BLaER1 treated with 17β-estradiol and CSF1 and Interleukin-3, amounts not matched to agents 10 nM and 100 nM (cell line): ENCODE results near the gene HSD11B2.
A peak's percentile ranks its signal among the peaks of the same experiment; 100 is the strongest.

Source experiments
- H3K27ac ChIP-seq, 11 experiments: shearing (Covaris generic); formaldehyde crosslinking; 2 replicates each; pipeline ENCODE4 v1.8.1; 2022
- H3K27me3 ChIP-seq, 11 experiments: shearing (Covaris generic); formaldehyde crosslinking; 2 replicates each; pipeline ENCODE4 v1.8.1; 2022
- H3K36me3 ChIP-seq, 11 experiments: shearing (Covaris generic); formaldehyde crosslinking; 2 replicates each; pipeline ENCODE4 v1.8.1; 2022
- H3K4me1 ChIP-seq, 10 experiments: shearing (Covaris generic); formaldehyde crosslinking; 2 replicates each; pipeline ENCODE4 v1.8.1; 2022
- H3K4me2 ChIP-seq, 11 experiments: shearing (Covaris generic); formaldehyde crosslinking; 2 replicates each; pipeline ENCODE4 v1.8.1; 2022
- H3K4me3 ChIP-seq, 10 experiments: shearing (Covaris generic); formaldehyde crosslinking; 2 replicates each; pipeline ENCODE4 v1.8.1; 2022
- H3K9ac ChIP-seq, 11 experiments: shearing (Covaris generic); formaldehyde crosslinking; 2 replicates each; pipeline ENCODE4 v1.8.1; 2022
- H3K9me3 ChIP-seq, 11 experiments: shearing (Covaris generic); formaldehyde crosslinking; replicated peaks in 1 of 11; 2 replicates each; pipeline ENCODE4 v1.8.1; 2022
- H4K20me1 ChIP-seq, 11 experiments: shearing (Covaris generic); formaldehyde crosslinking; 2 replicates each; pipeline ENCODE4 v1.8.1; 2022
- Cebpa-rat ChIP-seq, 11 experiments: shearing (Covaris generic); IDR thresholded peaks; 2 replicates each; pipeline ENCODE4 v1.8.1; 2022

Gene HSD11B2

GRCh38 chr16:67398546-67399217, 32.2 kb upstream of the HSD11B2 start:
- no peaks in the 10 kb centered on the region for H3K36me3 ChIP-seq
- no peak overlapping the region for H3K9ac ChIP-seq
- no peak for TF ChIP-seq Cebpa-rat (IDR thresholded peaks at IDR 0.05)
- H3K27ac ChIP-seq: no peak overlapping the region
- peaks cover 21 to 46% (median 33%) of the 10 kb centered on the region in 10 experiments for H3K4me1 ChIP-seq
- H3K4me3 ChIP-seq: no peak overlapping the region
- peaks cover 29 to 38% (median 34%) of the 10 kb centered on the region in 11 experiments for H3K27me3 ChIP-seq
- no peaks in the 10 kb centered on the region for H3K9me3 ChIP-seq
- H4K20me1 ChIP-seq: peaks cover 11 to 36% (median 20%) of the 10 kb centered on the region in 11 experiments; a peak in 17 of 22 replicates
- H3K4me2 ChIP-seq: no peak overlapping the region

- Histone ChIP-seq H3K36me3 (no peaks in the 10 kb centered on the region), H3K27me3 (peaks cover 23 to 32% (median 28%) of the 10 kb centered on the region in 11 experiments), H3K4me2 (peak overlapping the region in 4 of 11 experiments; percentile 8 to 21 (median 12); a peak in 2 of 22 replicates), H3K4me3 (no peak overlapping the region), H3K4me1 (peaks cover 20 to 46% (median 33%) of the 10 kb centered on the region in 10 experiments), H3K27ac (no peak overlapping the region), H4K20me1 (peaks cover 11 to 30% (median 16%) of the 10 kb centered on the region in 11 experiments; a peak in 17 of 22 replicates), H3K9me3 (no peaks in the 10 kb centered on the region), H3K9ac (no peak overlapping the region)
- TF ChIP-seq Cebpa-rat (IDR thresholded peaks at IDR 0.05): no peak
Observed at GRCh38 chr16:67399218-67399733, 31.6 kb upstream of the HSD11B2 start.

GRCh38 chr16:67399749-67400704, 30.9 kb upstream of the HSD11B2 start:
- peak overlapping the region in 5 of 11 experiments; percentile 6 to 21 (median 10); a peak in 2 of 22 replicates for H3K4me2 ChIP-seq
- no peak for TF ChIP-seq Cebpa-rat (IDR thresholded peaks at IDR 0.05)
- peaks cover 13 to 46% (median 32%) of the 10 kb centered on the region in 10 experiments for H3K4me1 ChIP-seq
- no peaks in the 10 kb centered on the region for H3K9me3 ChIP-seq
- H4K20me1 ChIP-seq: peaks cover 5 to 23% (median 8%) of the 10 kb centered on the region in 11 experiments; a peak in 15 of 22 replicates
- H3K9ac ChIP-seq: no peak overlapping the region
- H3K27me3 ChIP-seq: peaks cover 16 to 25% (median 21%) of the 10 kb centered on the region in 11 experiments
- no peak overlapping the region for H3K27ac ChIP-seq
- no peaks in the 10 kb centered on the region for H3K36me3 ChIP-seq
- H3K4me3 ChIP-seq: no peak overlapping the region

- H4K20me1 ChIP-seq: peaks cover 0 to 14% (median 0%) of the 10 kb centered on the region in 11 experiments; a peak in 7 of 22 replicates
- no peak for TF ChIP-seq Cebpa-rat (IDR thresholded peaks at IDR 0.05)
- H3K36me3 ChIP-seq: no peaks in the 10 kb centered on the region
- H3K9me3 ChIP-seq: no peaks in the 10 kb centered on the region
- no peak overlapping the region for H3K27ac ChIP-seq
- peaks cover 7 to 16% (median 12%) of the 10 kb centered on the region in 11 experiments for H3K27me3 ChIP-seq
- no peak overlapping the region for H3K9ac ChIP-seq
- no peak overlapping the region for H3K4me2 ChIP-seq
- H3K4me3 ChIP-seq: no peak overlapping the region
- H3K4me1 ChIP-seq: peaks cover 4 to 46% (median 31%) of the 10 kb centered on the region in 10 experiments
Observed at GRCh38 chr16:67400901-67401300, 30.0 kb upstream of the HSD11B2 start.

GRCh38 chr16:67403976-67404555, 26.9 kb upstream of the HSD11B2 start:
- H3K4me3 ChIP-seq: no peak overlapping the region
- H3K36me3 ChIP-seq: no peaks in the 10 kb centered on the region
- TF ChIP-seq Cebpa-rat (IDR thresholded peaks at IDR 0.05): no peak
- peak overlapping the region in 1 of 11 experiments; percentile 54; a peak in 3 of 22 replicates for H3K27ac ChIP-seq
- H3K4me2 ChIP-seq: peak overlapping the region in 8 of 11 experiments; percentile 7 to 83 (median 66); a peak in 10 of 22 replicates
- H3K9me3 ChIP-seq: no peaks in the 10 kb centered on the region
- H3K9ac ChIP-seq: no peak overlapping the region
- H3K27me3 ChIP-seq: no peaks in the 10 kb centered on the region; a peak in 1 of 22 replicates
- peaks cover 0 to 50% (median 41%) of the 10 kb centered on the region in 10 experiments; a peak in 18 of 20 replicates for H3K4me1 ChIP-seq
- H4K20me1 ChIP-seq: no peaks in the 10 kb centered on the region

- Histone ChIP-seq H3K9me3 (no peaks in the 10 kb centered on the region), H4K20me1 (no peaks in the 10 kb centered on the region), H3K36me3 (no peaks in the 10 kb centered on the region), H3K4me1 (peaks cover 0 to 48% (median 40%) of the 10 kb centered on the region in 10 experiments; a peak in 18 of 20 replicates), H3K27me3 (no peaks in the 10 kb centered on the region; a peak in 1 of 22 replicates), H3K9ac (peak overlapping the region in 2 of 11 experiments; percentile 3 to 25; a peak in 3 of 22 replicates), H3K27ac (peak overlapping the region in 3 of 11 experiments; percentile 31 to 54 (median 35); a peak in 4 of 22 replicates), H3K4me2 (peak overlapping the region in 10 of 11 experiments; percentile 6 to 83 (median 56); a peak in 15 of 22 replicates), H3K4me3 (no peak overlapping the region)
- TF ChIP-seq Cebpa-rat (IDR thresholded peaks at IDR 0.05): no peak
Observed at GRCh38 chr16:67404740-67405226, 26.1 kb upstream of the HSD11B2 start.

- Histone ChIP-seq H3K27ac (peak overlapping the region in 4 of 11 experiments; percentile 31 to 54 (median 44); a peak in 5 of 22 replicates), H3K36me3 (no peaks in the 10 kb centered on the region), H3K27me3 (no peaks in the 10 kb centered on the region; a peak in 1 of 22 replicates), H3K9me3 (no peaks in the 10 kb centered on the region), H3K4me1 (peaks cover 0 to 48% (median 39%) of the 10 kb centered on the region in 10 experiments; a peak in 17 of 20 replicates), H4K20me1 (no peaks in the 10 kb centered on the region), H3K4me2 (peak overlapping the region in 10 of 11 experiments; percentile 3 to 83 (median 56); a peak in 17 of 22 replicates), H3K4me3 (no peak overlapping the region), H3K9ac (peak overlapping the region in 2 of 11 experiments; percentile 3 to 25; a peak in 4 of 22 replicates)
- peak in 3 of 11 experiments; percentile 23 to 57 (median 33); a peak in 2 of 22 replicates for TF ChIP-seq Cebpa-rat (IDR thresholded peaks at IDR 0.05)
Observed at GRCh38 chr16:67405336-67405735, 25.6 kb upstream of the HSD11B2 start.
